GM19035 (cell line): ENCODE results near the gene TNS4.
A peak's percentile ranks its signal among the peaks of the same experiment; 100 is the strongest.
"Not testable (repeated sequence)": the region's sequence is repeated elsewhere in the genome, so short reads cannot be mapped to it uniquely, and the experiment has no call there.

Experiments used
- ATAC-seq: cut with Tn5 transposase; IDR thresholded peaks from one replicate; pipeline ENCODE4 v1.9.1; 2021; ENCODE audit not compliant: unreplicated experiment

The TNS4 gene

GRCh38 chr17:40501499-40501911, at the start of gene TNS4:
TSS of gene TNS4 (minus strand) at chr17:40501623. CDS start at chr17:40496425, 5,198 bp downstream.
- no peak for ATAC-seq

- no peak for ATAC-seq
Measured at GRCh38 chr17:40550608-40551007, 49.2 kb upstream of the TNS4 start.

GRCh38 chr17:40548982-40549685, 47.7 kb upstream of the TNS4 start:
- ATAC-seq, result no peak

- ATAC-seq, result no peak
Measured at GRCh38 chr17:40548491-40548981, 47.1 kb upstream of the TNS4 start.

- ATAC-seq, result no peak
Measured at GRCh38 chr17:40547785-40548478, 46.5 kb upstream of the TNS4 start.

GRCh38 chr17:40547079-40547784, 45.8 kb upstream of the TNS4 start:
- ATAC-seq, result no peak

GRCh38 chr17:40546497-40546896, 45.1 kb upstream of the TNS4 start:
- not testable (repeated sequence) for ATAC-seq

GRCh38 chr17:40545660-40546059, 44.2 kb upstream of the TNS4 start:
- no peak for ATAC-seq

- peak; percentile 56 for ATAC-seq
Measured at GRCh38 chr17:40542558-40543411, 41.4 kb upstream of the TNS4 start.

- ATAC-seq, result no peak
Measured at GRCh38 chr17:40541873-40542557, 40.6 kb upstream of the TNS4 start.

GRCh38 chr17:40541060-40541872, 39.8 kb upstream of the TNS4 start:
- ATAC-seq, result no peak

- no peak for ATAC-seq
Measured at GRCh38 chr17:40540448-40540847, 39.0 kb upstream of the TNS4 start.

GRCh38 chr17:40539711-40540411, 38.4 kb upstream of the TNS4 start:
- no peak for ATAC-seq

GRCh38 chr17:40538936-40539705, 37.7 kb upstream of the TNS4 start:
- ATAC-seq, result no peak

GRCh38 chr17:40538019-40538935, 36.9 kb upstream of the TNS4 start:
- ATAC-seq, result no peak

GRCh38 chr17:40536295-40537171, 35.1 kb upstream of the TNS4 start:
- no peak for ATAC-seq
